Upper lobe of left lung (tissue), 4 donors: ENCODE measurements around the gene SLC25A53.

ENCODE experiments used
- CTCF ChIP-seq, 6 experiments: fragments of 450-650 bp in 4 of 6; fragments of 200-600 bp in 2 of 6; sonication (generic) in 2 of 6; IDR thresholded peaks; one replicate each; pipeline ENCODE4 v1.5.1; 2016 to 2019; ENCODE audit warnings: antibody characterized with exemption in 6 of 6
- POLR2AphosphoS5 ChIP-seq, 2 donors: sonication (generic); formaldehyde crosslinking; IDR thresholded peaks; one replicate each; pipeline ENCODE4 v1.5.1; 2017; ENCODE audit warnings: antibody characterized with exemption in 2 of 2

- TF ChIP-seq CTCF (IDR thresholded peaks at IDR 0.05) (no peak), POLR2AphosphoS5 (IDR thresholded peaks at IDR 0.05) (no peak)
These were observed 26.0 kb downstream of the SLC25A53 start for GRCh38 chrX:104130808-104131207.
